Body of pancreas (tissue), 4 donors: ENCODE results near the gene LYPLA2. TPM values are rescaled to one million over a fixed set of nuclear protein-coding genes. Genes with fewer than 3 reads are reported as not detected.
A peak's percentile ranks its signal among the peaks of the same experiment; 100 is the strongest.

Experiments used
- ATAC-seq: fragments of 150-250 bp; one replicate; pipeline ENCODE4 v1.9.1; 2016
- DNase-seq, 4 donors: peaks; one replicate each; pipeline ENCODE4 v3.0.0-alpha.2; 2019
- H3K27ac ChIP-seq, 4 donors: fragments of 200-600 bp; sonication (generic); 1 replicate in 3 of 4; 2 replicates in 1 of 4; pipeline versions ENCODE4 v1.5.1 to v1.6.1; 2016 to 2019; ENCODE audit warnings: mild to moderate bottlenecking in 1 of 4, mixed read lengths in 1 of 4, moderate library complexity in 1 of 4
- H3K27me3 ChIP-seq, 2 donors: fragments of 200-600 bp; sonication (generic); one replicate each; pipeline ENCODE4 v1.6.0; 2016; ENCODE audit warnings: mild to moderate bottlenecking in 1 of 2
- H3K36me3 ChIP-seq, 2 donors: fragments of 200-600 bp; sonication (generic); replicated peaks in 1 of 2; 2 replicates each; pipeline ENCODE4 v1.5.1; 2016; ENCODE audit warnings: low read depth in 2 of 2; ENCODE audit not compliant: insufficient read depth in 1 of 2
- H3K4me1 ChIP-seq: fragments of 200-600 bp; sonication (generic); one replicate; pipeline ENCODE4 v1.6.0; 2016
- H3K4me3 ChIP-seq, 2 donors: fragments of 200-600 bp; sonication (generic); 1 replicate in 1 of 2; 2 replicates in 1 of 2; pipeline ENCODE4 v1.5.1; 2016 to 2019
- H3K9me3 ChIP-seq, 3 donors: fragments of 200-600 bp; sonication (generic); 1 replicate in 2 of 3; 2 replicates in 1 of 3; pipeline ENCODE4 v1.5.1; 2016
- POLR2A ChIP-seq, 3 donors: fragments of 450-650 bp; IDR thresholded peaks; one replicate each; pipeline ENCODE4 v1.6.1; 2016; ENCODE audit warnings: antibody characterized with exemption in 3 of 3, mild to moderate bottlenecking in 2 of 3
- WGBS, 2 donors: methylation state at CpG; one replicate each; pipeline ENCODE4 v1.1.5; 2017; 5-methylcytosine and 5-hydroxymethylcytosine counted together
- intact Hi-C: fragments of 100-400 bp; cut with DNase I; formaldehyde crosslinking; loops from one replicate; pipeline ENCODE4 v1.15.1; 2023
- total RNA-seq, 2 donors: library from RNA; depleted of rRNA; stranded (reverse); fragments of >200 nt; gene quantifications; one replicate each; pipeline ENCODE4 v1.1.0, GENCODE V29; 2016
- TF ChIP-seq, protein P1 (sequence below), 7 experiments: fragments of 450-650 bp in 4 of 7; fragments of 200-600 bp in 3 of 7; sonication (generic) in 3 of 7; IDR thresholded peaks; one replicate each; pipeline ENCODE4 v1.5.1; 2016 to 2019; ENCODE audit warnings: antibody characterized with exemption in 7 of 7

LYPLA2 gene
- total RNA-seq, 2 donors from 2014 or later: 20.4 to 28.5 TPM

DNA sequence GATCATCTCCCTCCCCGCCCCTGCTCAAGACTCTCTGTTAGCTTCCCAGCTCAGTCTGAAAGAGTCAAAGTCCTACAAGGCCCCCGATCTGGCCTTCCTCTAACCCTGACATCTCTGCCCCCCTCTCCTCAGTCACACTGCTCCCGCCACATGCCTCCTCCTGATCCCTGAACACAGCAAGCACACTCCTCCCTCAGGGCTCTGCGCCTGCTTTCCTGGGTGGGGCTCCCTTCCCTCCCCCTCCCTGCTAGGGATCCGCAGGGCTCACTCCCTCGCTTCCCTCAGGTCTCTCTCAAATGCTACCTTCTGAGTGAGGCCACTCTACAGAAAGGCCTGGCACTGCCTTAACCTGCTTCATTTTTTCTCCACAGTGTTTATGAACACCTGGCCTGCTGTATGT, 15.3 kb downstream of the LYPLA2 start:
- no peak for TF ChIP-seq POLR2A (IDR thresholded peaks at IDR 0.05)
- TF ChIP-seq, protein P1, sequence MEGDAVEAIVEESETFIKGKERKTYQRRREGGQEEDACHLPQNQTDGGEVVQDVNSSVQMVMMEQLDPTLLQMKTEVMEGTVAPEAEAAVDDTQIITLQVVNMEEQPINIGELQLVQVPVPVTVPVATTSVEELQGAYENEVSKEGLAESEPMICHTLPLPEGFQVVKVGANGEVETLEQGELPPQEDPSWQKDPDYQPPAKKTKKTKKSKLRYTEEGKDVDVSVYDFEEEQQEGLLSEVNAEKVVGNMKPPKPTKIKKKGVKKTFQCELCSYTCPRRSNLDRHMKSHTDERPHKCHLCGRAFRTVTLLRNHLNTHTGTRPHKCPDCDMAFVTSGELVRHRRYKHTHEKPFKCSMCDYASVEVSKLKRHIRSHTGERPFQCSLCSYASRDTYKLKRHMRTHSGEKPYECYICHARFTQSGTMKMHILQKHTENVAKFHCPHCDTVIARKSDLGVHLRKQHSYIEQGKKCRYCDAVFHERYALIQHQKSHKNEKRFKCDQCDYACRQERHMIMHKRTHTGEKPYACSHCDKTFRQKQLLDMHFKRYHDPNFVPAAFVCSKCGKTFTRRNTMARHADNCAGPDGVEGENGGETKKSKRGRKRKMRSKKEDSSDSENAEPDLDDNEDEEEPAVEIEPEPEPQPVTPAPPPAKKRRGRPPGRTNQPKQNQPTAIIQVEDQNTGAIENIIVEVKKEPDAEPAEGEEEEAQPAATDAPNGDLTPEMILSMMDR (IDR thresholded peaks at IDR 0.05): no peak
- Histone ChIP-seq H3K27ac (no peak overlapping the region), H3K4me1 (peaks cover 23% of the 10 kb centered on the region), H3K9me3 (no peaks in the 10 kb centered on the region), H3K27me3 (no peaks in the 10 kb centered on the region), H3K4me3 (no peak overlapping the region), H3K36me3 (no peaks in the 10 kb centered on the region)
- WGBS, 2 donors: 83 to 91% methylated on average over 6 of the region's 6 CpGs
- intact Hi-C loops: no loop called here
- DNase-seq: no peak
- no peak for ATAC-seq

GRCh38 chr1:23807453-23807852, 16.5 kb downstream of the LYPLA2 start:
- Histone ChIP-seq H3K27ac (no peak overlapping the region), H3K4me1 (peaks cover 15% of the 10 kb centered on the region), H3K36me3 (no peaks in the 10 kb centered on the region), H3K4me3 (no peak overlapping the region), H3K27me3 (no peaks in the 10 kb centered on the region), H3K9me3 (no peaks in the 10 kb centered on the region)
- no peak for DNase-seq
- WGBS, 2 donors: 72 to 74% methylated on average over 3 of the region's 3 CpGs
- no peak for ATAC-seq
- intact Hi-C loops: no loop called here
- no peak for TF ChIP-seq POLR2A (IDR thresholded peaks at IDR 0.05)
- TF ChIP-seq, protein P1 (IDR thresholded peaks at IDR 0.05): no peak

- peak; percentile 88 for ATAC-seq
- Histone ChIP-seq H3K36me3 (peaks cover 0 to 5% of the 10 kb centered on the region in 2 donors), H3K27me3 (no peaks in the 10 kb centered on the region), H3K27ac (peak overlapping the region; percentile 4 to 66 (median 9)), H3K9me3 (no peaks in the 10 kb centered on the region), H3K4me1 (peaks cover 15% of the 10 kb centered on the region), H3K4me3 (no peak overlapping the region)
- no peak for TF ChIP-seq POLR2A (IDR thresholded peaks at IDR 0.05)
- TF ChIP-seq, protein P1 (IDR thresholded peaks at IDR 0.05): peak; percentile 73 to 94 (median 86)
- intact Hi-C loops: no loop called here
- WGBS, 2 donors: 15 to 23% methylated on average over 6 of the region's 6 CpGs
- DNase-seq: peak; percentile 83 to 85 (median 84)
Measured at GRCh38 chr1:23809751-23810171, 18.8 kb downstream of the LYPLA2 start.

GRCh38 chr1:23810818-23811540, 20.0 kb downstream of the LYPLA2 start:
- Histone ChIP-seq H3K27ac (peak overlapping the region in 1 of 4 donors; percentile 9), H3K4me1 (peaks cover 15% of the 10 kb centered on the region), H3K36me3 (peaks cover 4 to 5% of the 10 kb centered on the region in 2 donors), H3K9me3 (no peaks in the 10 kb centered on the region), H3K4me3 (no peak overlapping the region), H3K27me3 (no peaks in the 10 kb centered on the region)
- peak in 3 of 4 donors; percentile 48 to 63 (median 54) for DNase-seq
- TF ChIP-seq, protein P1 (IDR thresholded peaks at IDR 0.05): peak; percentile 32 to 78 (median 50)
- no peak for TF ChIP-seq POLR2A (IDR thresholded peaks at IDR 0.05)
- WGBS, 2 donors: 34 to 66% methylated on average over 3 of the region's 3 CpGs
- intact Hi-C loops: no loop called here
- peak; percentile 51 for ATAC-seq

DNA sequence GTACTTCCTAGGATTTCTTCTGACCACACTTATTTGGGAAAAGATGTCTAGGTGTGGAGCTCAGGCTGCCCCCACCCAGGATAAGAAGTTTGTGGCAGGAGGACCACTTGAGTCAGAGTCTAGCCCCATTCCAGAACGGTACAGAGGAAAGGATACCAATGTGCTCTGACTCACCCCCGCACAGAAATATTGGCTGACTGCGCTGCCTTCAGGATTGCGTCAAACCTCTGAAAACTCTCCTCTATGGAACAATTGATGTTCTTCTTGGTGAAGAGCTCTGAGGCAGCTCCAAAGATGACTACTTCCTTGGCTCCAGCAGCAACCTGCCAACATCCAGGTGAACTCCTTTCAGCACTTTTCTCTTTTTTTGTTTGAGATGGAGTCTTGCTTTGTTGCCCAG, 23.1 kb downstream of the LYPLA2 start:
- peaks cover 7 to 14% of the 10 kb centered on the region in 2 donors for H3K36me3 ChIP-seq
- no peaks in the 10 kb centered on the region for H3K9me3 ChIP-seq
- peaks cover 15% of the 10 kb centered on the region for H3K4me1 ChIP-seq
- DNase-seq: no peak
- no peaks in the 10 kb centered on the region for H3K27me3 ChIP-seq
- TF ChIP-seq, protein P1 (IDR thresholded peaks at IDR 0.05): no peak
- TF ChIP-seq POLR2A (IDR thresholded peaks at IDR 0.05): no peak
- 93 to 96% methylated on average over 4 of the region's 4 CpGs for WGBS, 2 donors
- no peak overlapping the region for H3K27ac ChIP-seq
- intact Hi-C loops: no loop called here
- no peak overlapping the region for H3K4me3 ChIP-seq
- no peak for ATAC-seq
